Stimulated activated CD4-positive, alpha-beta T cell treated with anti-CD3 and anti-CD28 coated beads, TNF-alpha, amount 100 ng/mL, for 4 hours (primary cell): ENCODE results near the gene ZNF263.

Experiments used
- DNase-seq, 3 experiments: peaks; one replicate each; pipeline ENCODE4 v3.0.0-alpha.2; 2020; ENCODE audit warnings: low read depth in 3 of 3

ZNF263 gene

DNA sequence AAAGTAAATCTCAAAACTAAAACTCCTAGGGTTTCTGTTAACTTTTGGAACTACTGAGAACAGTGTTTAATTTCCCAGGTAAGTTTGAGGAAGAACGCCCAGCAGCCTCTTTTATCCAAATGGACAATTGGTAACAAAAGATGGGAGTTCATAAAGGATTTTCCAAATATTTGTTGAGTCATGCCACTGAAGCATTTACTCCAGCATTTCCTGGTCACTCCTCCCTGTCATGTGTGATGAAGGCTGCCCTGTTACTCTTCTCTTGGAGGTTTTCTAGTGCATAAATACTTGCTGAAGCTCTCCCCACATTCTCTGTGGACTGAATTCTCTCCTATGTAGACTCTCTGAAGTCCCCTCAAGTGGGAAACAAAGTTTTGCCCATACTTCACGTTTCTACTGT, 38.5 kb downstream of the ZNF263 start:
- DNase-seq: no peak

DNA sequence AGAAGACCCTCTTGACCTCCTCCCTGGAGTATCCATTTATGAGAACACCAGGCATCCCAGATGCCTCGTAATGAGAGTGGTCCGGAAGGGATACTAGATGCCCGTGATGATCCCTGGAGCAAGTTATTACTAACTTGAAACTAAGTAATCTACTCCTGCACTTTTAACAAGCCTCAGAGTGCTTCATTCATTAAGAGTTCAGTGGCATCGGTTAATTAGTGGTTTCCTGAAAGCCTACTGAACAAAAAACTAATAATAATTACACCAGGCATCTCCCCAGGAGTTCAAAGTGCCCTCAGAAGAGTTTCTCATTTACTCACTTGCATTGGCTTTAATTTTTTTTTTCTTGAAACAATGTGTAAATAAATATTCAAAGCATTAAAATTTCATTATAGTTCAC, 44.2 kb downstream of the ZNF263 start:
- no peak for DNase-seq

DNA sequence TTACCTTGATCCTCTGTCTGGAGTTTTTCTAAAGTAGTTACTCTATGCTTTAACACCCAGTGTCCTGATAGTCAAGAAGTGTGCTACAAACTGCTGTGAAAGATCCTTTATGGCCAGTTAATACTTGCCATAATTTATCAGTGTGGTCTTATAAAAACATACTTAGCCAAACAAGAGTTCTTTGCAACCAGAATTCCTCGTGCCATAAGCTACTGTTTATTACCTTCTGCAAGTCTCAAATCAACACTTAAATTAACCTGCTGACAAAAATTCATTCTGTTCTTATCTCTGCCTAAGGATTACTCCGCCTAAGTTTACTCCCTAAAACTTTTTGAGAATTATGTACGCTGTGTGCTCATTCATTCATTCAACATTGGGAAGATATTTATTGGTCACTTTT, 44.8 kb downstream of the ZNF263 start:
- DNase-seq: no peak

DNA sequence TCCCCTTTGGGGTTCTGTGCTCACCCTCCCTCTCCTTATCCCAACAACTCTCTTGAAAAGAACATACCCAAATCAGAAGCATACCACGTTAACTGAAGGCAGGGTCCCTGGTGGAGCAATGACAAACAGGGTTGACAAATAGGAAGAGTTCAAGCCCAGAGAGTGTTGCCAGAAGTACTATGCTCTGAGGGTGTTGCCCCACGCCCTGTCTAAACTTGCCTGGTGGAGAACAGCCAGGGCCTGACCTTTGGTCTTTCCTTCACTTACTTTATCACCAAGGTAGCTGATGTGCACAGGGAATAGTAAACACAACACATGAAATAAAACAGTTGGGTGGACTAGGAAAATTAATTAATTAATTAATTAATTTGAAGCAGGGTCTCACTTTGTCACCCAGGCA, 45.4 kb downstream of the ZNF263 start:
- no peak for DNase-seq
